ENCODE data around the gene PPA1. TPM values are rescaled to one million over a fixed set of nuclear protein-coding genes. Genes with fewer than 3 reads are reported as not detected.

PPA1 gene
- total RNA-seq, 1 experiment from 2014 or later, result 234 TPM

DNA sequence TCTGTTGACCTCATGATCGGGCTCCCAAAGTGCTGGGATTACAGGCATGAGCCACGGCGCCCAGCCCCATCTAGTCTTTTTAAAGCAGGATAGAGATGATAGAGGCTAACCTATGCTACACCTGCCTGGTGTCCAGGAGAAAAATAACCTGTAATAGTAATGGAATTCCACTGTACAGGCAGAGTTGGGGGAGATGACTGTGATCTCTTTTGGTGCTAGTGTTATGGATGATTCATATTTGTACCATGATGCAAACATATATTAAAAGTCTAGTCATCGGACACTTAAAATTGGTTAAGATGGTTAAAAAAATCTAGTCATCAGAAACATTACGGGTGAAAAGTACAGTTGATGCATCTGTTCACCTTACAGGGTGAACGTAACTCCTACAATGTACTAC is 56.8 kb downstream of the PPA1 start:
- no TSS peak for BruUV-seq (replicated peaks)

More for the DNA sequence above, 56.8 kb downstream of the PPA1 start:
- Histone ChIP-seq H2AFZ (ENCODE audit: low read depth, low read length, poor library complexity, severe bottlenecking) (no peak overlapping the region), H4K20me1 (ENCODE audit: insufficient read depth) (no peaks in the 10 kb centered on the region), H3K4me1 (ENCODE audit: control insufficient read depth in 1 of 2, insufficient read depth in 2 of 2, low read length in 2 of 2) (peaks cover 0 to 17% of the 10 kb centered on the region in 2 experiments; a peak in 2 of 4 replicates), H3K79me2 (ENCODE audit: insufficient read depth, low read length) (peaks cover 4% of the 10 kb centered on the region; the same call in 1 of the 2 replicates), H3K9me3 (ENCODE audit: control insufficient read depth in 1 of 2, insufficient read depth in 1 of 2, low read depth in 1 of 2, low read length in 2 of 2) (no peaks in the 10 kb centered on the region), H3K4me2 (ENCODE audit: low read length) (no peak overlapping the region), H3K4me3 (replicated peaks in 1 of 2; ENCODE audit: low read depth in 1 of 2, low read length in 2 of 2) (no peak overlapping the region), H3K27me3 (ENCODE audit: insufficient read depth, low read length) (no peaks in the 10 kb centered on the region; the same call in 1 of the 2 replicates), H3K36me3 (ENCODE audit: control insufficient read depth in 1 of 2, insufficient read depth in 2 of 2, low read length in 2 of 2) (no peaks in the 10 kb centered on the region), H3K9ac (ENCODE audit: low read length) (no peak overlapping the region), H3K27ac (ENCODE audit: low read depth, low read length) (no peak overlapping the region), H3K9me2 (ENCODE audit: insufficient read depth) (no peaks in the 10 kb centered on the region)
- no peak for TF ChIP-seq TCF7L2 (IDR thresholded peaks at IDR 0.05; ENCODE audit: borderline replicate concordance, extremely low read depth, insufficient read depth, insufficient read length)
- TF ChIP-seq ELF1 (IDR thresholded peaks at IDR 0.05; ENCODE audit: borderline replicate concordance, low read depth), result no peak
- TF ChIP-seq EZH2 (IDR thresholded peaks at IDR 0.05), result no peak
- TF ChIP-seq JUND (IDR thresholded peaks at IDR 0.05), result no peak
- no peak for TF ChIP-seq FOSL1 (IDR thresholded peaks at IDR 0.05; ENCODE audit: low read depth)
- TF ChIP-seq POLR2AphosphoS5 (IDR thresholded peaks at IDR 0.05; ENCODE audit: low read depth, low read length), result no peak
- no peak for TF ChIP-seq EGR1 (IDR thresholded peaks at IDR 0.05; ENCODE audit: low read depth)
- no peak for TF ChIP-seq ZNF274 (IDR thresholded peaks at IDR 0.05; ENCODE audit: low read depth, low read length)
- TF ChIP-seq, protein P1, sequence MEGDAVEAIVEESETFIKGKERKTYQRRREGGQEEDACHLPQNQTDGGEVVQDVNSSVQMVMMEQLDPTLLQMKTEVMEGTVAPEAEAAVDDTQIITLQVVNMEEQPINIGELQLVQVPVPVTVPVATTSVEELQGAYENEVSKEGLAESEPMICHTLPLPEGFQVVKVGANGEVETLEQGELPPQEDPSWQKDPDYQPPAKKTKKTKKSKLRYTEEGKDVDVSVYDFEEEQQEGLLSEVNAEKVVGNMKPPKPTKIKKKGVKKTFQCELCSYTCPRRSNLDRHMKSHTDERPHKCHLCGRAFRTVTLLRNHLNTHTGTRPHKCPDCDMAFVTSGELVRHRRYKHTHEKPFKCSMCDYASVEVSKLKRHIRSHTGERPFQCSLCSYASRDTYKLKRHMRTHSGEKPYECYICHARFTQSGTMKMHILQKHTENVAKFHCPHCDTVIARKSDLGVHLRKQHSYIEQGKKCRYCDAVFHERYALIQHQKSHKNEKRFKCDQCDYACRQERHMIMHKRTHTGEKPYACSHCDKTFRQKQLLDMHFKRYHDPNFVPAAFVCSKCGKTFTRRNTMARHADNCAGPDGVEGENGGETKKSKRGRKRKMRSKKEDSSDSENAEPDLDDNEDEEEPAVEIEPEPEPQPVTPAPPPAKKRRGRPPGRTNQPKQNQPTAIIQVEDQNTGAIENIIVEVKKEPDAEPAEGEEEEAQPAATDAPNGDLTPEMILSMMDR (IDR thresholded peaks at IDR 0.05 in 2 of 3, conservative IDR thresholded peaks at IDR 0.05 in 1 of 3; ENCODE audit: borderline replicate concordance in 1 of 3, insufficient read depth in 1 of 3, low read depth in 2 of 3, low read length in 2 of 3), result no peak
- TF ChIP-seq EZH2phosphoT487 (IDR thresholded peaks at IDR 0.05; ENCODE audit: borderline replicate concordance), result no peak
- TF ChIP-seq SP1 (IDR thresholded peaks at IDR 0.05; ENCODE audit: low read depth), result no peak
- no peak for TF ChIP-seq CBX3 (IDR thresholded peaks at IDR 0.05; ENCODE audit: low read depth)
- no peak for TF ChIP-seq CEBPB (IDR thresholded peaks at IDR 0.05; ENCODE audit: low read depth)
- TF ChIP-seq, protein P2, sequence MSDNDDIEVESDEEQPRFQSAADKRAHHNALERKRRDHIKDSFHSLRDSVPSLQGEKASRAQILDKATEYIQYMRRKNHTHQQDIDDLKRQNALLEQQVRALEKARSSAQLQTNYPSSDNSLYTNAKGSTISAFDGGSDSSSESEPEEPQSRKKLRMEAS (IDR thresholded peaks at IDR 0.05), result no peak
- TF ChIP-seq, protein P3, sequence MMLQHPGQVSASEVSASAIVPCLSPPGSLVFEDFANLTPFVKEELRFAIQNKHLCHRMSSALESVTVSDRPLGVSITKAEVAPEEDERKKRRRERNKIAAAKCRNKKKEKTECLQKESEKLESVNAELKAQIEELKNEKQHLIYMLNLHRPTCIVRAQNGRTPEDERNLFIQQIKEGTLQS (IDR thresholded peaks at IDR 0.05), result no peak
- TF ChIP-seq, protein P4, sequence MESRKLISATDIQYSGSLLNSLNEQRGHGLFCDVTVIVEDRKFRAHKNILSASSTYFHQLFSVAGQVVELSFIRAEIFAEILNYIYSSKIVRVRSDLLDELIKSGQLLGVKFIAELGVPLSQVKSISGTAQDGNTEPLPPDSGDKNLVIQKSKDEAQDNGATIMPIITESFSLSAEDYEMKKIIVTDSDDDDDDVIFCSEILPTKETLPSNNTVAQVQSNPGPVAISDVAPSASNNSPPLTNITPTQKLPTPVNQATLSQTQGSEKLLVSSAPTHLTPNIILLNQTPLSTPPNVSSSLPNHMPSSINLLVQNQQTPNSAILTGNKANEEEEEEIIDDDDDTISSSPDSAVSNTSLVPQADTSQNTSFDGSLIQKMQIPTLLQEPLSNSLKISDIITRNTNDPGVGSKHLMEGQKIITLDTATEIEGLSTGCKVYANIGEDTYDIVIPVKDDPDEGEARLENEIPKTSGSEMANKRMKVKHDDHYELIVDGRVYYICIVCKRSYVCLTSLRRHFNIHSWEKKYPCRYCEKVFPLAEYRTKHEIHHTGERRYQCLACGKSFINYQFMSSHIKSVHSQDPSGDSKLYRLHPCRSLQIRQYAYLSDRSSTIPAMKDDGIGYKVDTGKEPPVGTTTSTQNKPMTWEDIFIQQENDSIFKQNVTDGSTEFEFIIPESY (IDR thresholded peaks at IDR 0.05; ENCODE audit: extremely low read depth, insufficient replicate concordance, low read length), result no peak
- TF ChIP-seq, protein P5, sequence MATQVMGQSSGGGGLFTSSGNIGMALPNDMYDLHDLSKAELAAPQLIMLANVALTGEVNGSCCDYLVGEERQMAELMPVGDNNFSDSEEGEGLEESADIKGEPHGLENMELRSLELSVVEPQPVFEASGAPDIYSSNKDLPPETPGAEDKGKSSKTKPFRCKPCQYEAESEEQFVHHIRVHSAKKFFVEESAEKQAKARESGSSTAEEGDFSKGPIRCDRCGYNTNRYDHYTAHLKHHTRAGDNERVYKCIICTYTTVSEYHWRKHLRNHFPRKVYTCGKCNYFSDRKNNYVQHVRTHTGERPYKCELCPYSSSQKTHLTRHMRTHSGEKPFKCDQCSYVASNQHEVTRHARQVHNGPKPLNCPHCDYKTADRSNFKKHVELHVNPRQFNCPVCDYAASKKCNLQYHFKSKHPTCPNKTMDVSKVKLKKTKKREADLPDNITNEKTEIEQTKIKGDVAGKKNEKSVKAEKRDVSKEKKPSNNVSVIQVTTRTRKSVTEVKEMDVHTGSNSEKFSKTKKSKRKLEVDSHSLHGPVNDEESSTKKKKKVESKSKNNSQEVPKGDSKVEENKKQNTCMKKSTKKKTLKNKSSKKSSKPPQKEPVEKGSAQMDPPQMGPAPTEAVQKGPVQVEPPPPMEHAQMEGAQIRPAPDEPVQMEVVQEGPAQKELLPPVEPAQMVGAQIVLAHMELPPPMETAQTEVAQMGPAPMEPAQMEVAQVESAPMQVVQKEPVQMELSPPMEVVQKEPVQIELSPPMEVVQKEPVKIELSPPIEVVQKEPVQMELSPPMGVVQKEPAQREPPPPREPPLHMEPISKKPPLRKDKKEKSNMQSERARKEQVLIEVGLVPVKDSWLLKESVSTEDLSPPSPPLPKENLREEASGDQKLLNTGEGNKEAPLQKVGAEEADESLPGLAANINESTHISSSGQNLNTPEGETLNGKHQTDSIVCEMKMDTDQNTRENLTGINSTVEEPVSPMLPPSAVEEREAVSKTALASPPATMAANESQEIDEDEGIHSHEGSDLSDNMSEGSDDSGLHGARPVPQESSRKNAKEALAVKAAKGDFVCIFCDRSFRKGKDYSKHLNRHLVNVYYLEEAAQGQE (IDR thresholded peaks at IDR 0.05; ENCODE audit: low read depth), result no peak
- no peak for TF ChIP-seq POLR2A (IDR thresholded peaks at IDR 0.05; ENCODE audit: borderline replicate concordance, extremely low read depth, insufficient read depth, insufficient read length)
- no peak for TF ChIP-seq SIN3A (IDR thresholded peaks at IDR 0.05; ENCODE audit: low read depth)
- ATAC-seq (no peak), DNase-seq (ENCODE audit: low read depth, low spot score) (no peak)
- intact Hi-C loops (cut with micrococcal nuclease), result no loop called here
- RAD21 ChIA-PET (ENCODE audit: low non-redundant PET in 1 of 2, low total read pairs in 2 of 2, uncharacterized antibody in 2 of 2, unreplicated experiment in 2 of 2), result no interaction called here
- CTCF ChIA-PET, result interaction anchor here (1.9 kb wide), 1 partner anchor 29 kb away, joined by 5 read pairs; the partner anchor contains the start of gene TYSND1
- POLR2A ChIA-PET, result no interaction called here

Data from HCT116 (cell line).